Measurements from ENCODE around the gene NPM1. TPM values are rescaled to one million over a fixed set of nuclear protein-coding genes. Genes with fewer than 3 reads are reported as not detected.

NPM1 gene
- total RNA-seq, 1 donor from 2014 or later = 184 TPM

- ATAC-seq (no peak), DNase-seq (ENCODE audit: low spot score) (no peak)
These were observed 54.8 kb downstream of the NPM1 start for GRCh38 chr5:171442287-171443042.

GRCh38 chr5:171444582-171444981, 56.9 kb downstream of the NPM1 start:
- ATAC-seq (no peak), DNase-seq (ENCODE audit: low spot score) (no peak)

GRCh38 chr5:171445644-171446516, 58.2 kb downstream of the NPM1 start:
- ATAC-seq (no peak), DNase-seq (ENCODE audit: low spot score) (no peak)

- no peak for DNase-seq (ENCODE audit: low spot score)
- no peak for ATAC-seq
These were observed 59.6 kb downstream of the NPM1 start for GRCh38 chr5:171447226-171447625.

GRCh38 chr5:171449426-171449825, 61.8 kb downstream of the NPM1 start:
- ATAC-seq (peak; percentile 77), DNase-seq (ENCODE audit: low spot score) (peak; percentile 51)

GRCh38 chr5:171450423-171451331, 63.0 kb downstream of the NPM1 start:
- no peak for DNase-seq (ENCODE audit: low spot score)
- peak; percentile 35 for ATAC-seq

GRCh38 chr5:171451421-171451820, 63.8 kb downstream of the NPM1 start:
- DNase-seq (ENCODE audit: low spot score) = no peak
- ATAC-seq = no peak

- no peak for DNase-seq (ENCODE audit: low spot score)
- ATAC-seq = no peak
These were observed 65.5 kb downstream of the NPM1 start for GRCh38 chr5:171453056-171453725.

- no peak for DNase-seq (ENCODE audit: low spot score)
- ATAC-seq = no peak
These were observed 66.3 kb downstream of the NPM1 start for GRCh38 chr5:171453988-171454387.

- ATAC-seq (no peak), DNase-seq (ENCODE audit: low spot score) (no peak)
These were observed 66.9 kb downstream of the NPM1 start for GRCh38 chr5:171454549-171454948.

GRCh38 chr5:171455522-171455921, 67.9 kb downstream of the NPM1 start:
- ATAC-seq (no peak), DNase-seq (ENCODE audit: low spot score) (no peak)

GRCh38 chr5:171457208-171457981, 69.7 kb downstream of the NPM1 start:
- no peak for DNase-seq (ENCODE audit: low spot score)
- no peak for ATAC-seq

GRCh38 chr5:171459839-171460238, 72.2 kb downstream of the NPM1 start:
- no peak for DNase-seq (ENCODE audit: low spot score)
- ATAC-seq = no peak

Other genes with a start within 250 kb of the NPM1 start
- gene TLX3, start 78.6 kb upstream of the NPM1 start, total RNA-seq = not detected
- gene FGF18, start 31.8 kb downstream of the NPM1 start, total RNA-seq = not detected